Medulla oblongata (tissue), 1 donor: ENCODE results near the gene HPX.

Source experiments
- DNase-seq: peaks from one replicate; pipeline ENCODE4 v3.0.0-alpha.2; 2015; ENCODE audit errors: extremely low spot score

Gene HPX

DNA sequence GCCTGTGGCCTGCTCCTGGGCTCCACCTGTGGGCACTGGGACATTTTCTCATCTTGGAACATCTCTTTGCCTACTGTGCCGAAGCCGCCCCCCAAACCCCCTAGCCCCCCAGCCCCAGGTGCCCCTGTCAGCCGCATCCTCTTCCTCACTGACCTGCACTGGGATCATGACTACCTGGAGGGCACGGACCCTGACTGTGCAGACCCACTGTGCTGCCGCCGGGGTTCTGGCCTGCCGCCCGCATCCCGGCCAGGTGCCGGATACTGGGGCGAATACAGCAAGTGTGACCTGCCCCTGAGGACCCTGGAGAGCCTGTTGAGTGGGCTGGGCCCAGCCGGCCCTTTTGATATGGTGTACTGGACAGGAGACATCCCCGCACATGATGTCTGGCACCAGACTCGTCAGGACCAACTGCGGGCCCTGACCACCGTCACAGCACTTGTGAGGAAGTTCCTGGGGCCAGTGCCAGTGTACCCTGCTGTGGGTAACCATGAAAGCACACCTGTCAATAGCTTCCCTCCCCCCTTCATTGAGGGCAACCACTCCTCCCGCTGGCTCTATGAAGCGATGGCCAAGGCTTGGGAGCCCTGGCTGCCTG lies 49.2 kb downstream of the HPX start:
- no peak for DNase-seq

GRCh38 chr11:6390718-6391469 lies 49.9 kb downstream of the HPX start:
- DNase-seq, result peak; percentile 7

GRCh38 chr11:6389905-6390717 lies 50.7 kb downstream of the HPX start, which contains the start of gene SMPD1:
Gene SMPD1, plus strand, starts transcription at chr11:6390474. Its CDS starts 125 bp downstream, at chr11:6390599.
- peak; percentile 95 for DNase-seq

DNA sequence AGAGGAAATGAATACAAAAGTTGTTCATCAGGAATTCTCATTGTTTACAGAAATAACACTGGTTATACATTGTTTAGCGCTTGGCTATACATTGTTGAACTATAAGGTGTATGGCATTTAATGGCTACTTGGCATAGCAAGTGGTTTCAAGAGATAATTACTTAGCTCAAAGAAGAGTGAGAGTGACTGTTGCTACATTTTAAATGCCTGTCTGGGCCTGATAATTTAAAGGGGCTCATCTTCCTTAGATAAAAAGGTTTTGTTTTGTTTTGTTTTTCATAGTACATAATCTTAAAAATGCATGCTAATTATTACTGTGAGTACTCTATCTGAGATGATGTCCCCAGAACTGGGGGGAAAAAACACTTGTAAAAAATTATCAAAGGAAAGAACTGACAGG lies 52.0 kb downstream of the HPX start:
- no peak for DNase-seq

DNA sequence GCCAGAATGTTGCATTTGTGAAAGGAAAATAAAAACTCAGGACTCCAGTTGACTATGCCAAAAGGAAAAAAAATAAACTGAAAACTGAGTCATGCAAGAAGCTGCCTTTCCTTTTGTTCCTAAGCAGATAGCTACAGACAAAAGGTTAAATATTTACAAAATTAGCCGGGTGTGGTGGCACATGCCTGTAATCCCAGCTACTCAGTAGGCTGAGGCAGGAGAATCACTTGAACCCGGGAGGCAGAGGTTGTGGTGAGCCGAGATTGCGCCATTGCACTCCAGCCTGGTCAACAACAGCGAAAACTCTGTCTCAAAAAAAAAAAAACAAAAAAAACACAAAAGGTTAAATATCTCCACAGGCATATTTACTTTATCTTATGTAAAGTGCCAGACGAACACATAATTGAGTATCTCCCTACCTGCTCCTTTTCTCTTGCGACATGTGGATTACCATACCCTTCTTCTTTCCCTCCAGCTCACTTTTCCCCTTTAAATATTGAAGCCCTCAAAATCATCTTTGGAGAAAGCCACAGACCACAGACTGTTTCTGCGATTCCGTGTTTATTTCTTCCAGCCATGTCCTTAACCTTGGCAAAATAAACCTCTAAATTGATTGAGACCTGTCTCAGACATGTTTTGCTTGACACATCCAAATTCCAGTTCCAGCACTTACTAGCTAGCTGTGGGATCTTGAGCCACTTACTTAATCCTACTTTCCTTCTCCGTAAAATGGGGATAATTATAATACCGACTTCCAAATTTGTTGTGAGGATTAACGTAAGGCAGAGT lies 52.8 kb downstream of the HPX start:
- DNase-seq, result peak; percentile 4

- DNase-seq, result no peak
These were observed 55.6 kb downstream of the HPX start for GRCh38 chr11:6385046-6385777.
